ENCODE results near the gene SPRYD4.

The SPRYD4 gene

DNA sequence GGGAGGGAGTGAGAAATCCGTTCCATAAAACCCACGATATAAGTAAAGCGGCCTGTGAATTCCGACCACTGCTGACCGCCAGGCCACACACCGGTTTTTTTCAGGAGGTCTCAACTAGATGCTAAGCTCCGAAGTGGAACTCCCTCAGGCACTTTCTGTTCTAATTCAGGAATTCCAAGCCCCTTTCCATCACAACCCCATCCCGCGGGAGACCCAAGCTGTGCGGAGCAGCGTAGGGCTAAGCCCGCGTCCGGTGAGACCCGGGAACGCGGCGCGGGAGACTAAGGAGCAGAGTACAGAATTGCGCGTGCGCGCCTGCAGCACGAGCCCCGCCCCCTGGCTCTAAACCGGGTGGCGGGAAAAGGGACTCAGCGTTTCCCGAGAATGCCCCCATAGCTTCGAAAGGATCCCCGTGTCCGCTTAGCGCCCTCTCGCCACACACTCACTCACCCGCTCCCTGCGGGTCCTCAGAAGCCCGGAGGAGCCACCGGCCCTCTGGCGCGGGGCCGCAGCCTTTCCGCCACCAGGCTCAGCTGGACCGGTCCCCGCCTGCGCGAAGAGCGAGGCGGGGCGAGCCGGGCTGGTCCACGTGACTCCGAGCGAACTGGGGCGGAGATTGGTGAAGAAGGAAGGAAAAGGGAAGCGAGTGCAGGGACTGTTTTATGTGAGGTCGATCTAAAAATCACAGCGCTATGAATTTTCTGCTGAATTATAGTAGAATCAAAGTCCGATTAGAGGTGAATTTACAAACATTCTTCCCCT is 19.3 kb upstream of the SPRYD4 start, which contains the start of gene TIMELESS:
TIMELESS (minus strand) TSS at position 567 of the 762 bp plus-strand sequence. CDS start 15,256 bp downstream, outside the sequence.
- peak within 1 kb of the TSS; percentile 84 for H3K4me3 ChIP-seq (ENCODE audit: insufficient read depth, low read depth, low read length, poor library complexity, severe bottlenecking)
- no peaks in the 10 kb centered on the region for H3K4me1 ChIP-seq (ENCODE audit: control insufficient read depth, insufficient read depth, low read length, poor library complexity, severe bottlenecking)
- DNase-seq: peak; percentile 66 to 80 (median 78)
- no peaks in the 10 kb centered on the region for H3K9me3 ChIP-seq (ENCODE audit: control insufficient read depth, low read length)
- H3K27me3 ChIP-seq (replicated peaks; ENCODE audit: control insufficient read depth, insufficient read depth, low read length, poor library complexity, severe bottlenecking): no peaks in the 10 kb centered on the region
- H3K36me3 ChIP-seq (ENCODE audit: control insufficient read depth, insufficient read depth, low read length): no peaks in the 10 kb centered on the region
- H3K27ac ChIP-seq (ENCODE audit: insufficient read depth, low read length, poor library complexity, severe bottlenecking): peak within 1 kb of the TSS; percentile 58

DNA sequence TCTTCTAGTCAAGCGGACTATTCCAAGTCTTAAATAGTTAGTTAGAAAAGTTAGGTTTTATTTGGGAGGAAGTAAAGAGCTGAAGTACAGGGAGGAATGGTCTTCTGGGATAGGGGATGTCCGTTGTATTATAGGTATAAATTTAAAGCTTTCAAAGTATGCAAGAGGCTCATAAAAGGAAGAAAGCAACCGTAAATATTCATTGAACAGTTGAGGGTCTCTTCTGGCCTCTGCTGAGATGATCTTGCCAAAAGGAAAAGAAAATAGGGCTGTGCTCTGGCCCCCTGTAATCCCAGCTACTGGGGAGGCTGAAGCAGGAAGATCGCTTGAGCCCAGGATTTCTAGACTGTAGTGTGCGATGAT is 18.8 kb upstream of the SPRYD4 start:
- Histone ChIP-seq H3K36me3 (ENCODE audit: control insufficient read depth, insufficient read depth, low read length) (no peaks in the 10 kb centered on the region), H3K27me3 (replicated peaks; ENCODE audit: control insufficient read depth, insufficient read depth, low read length, poor library complexity, severe bottlenecking) (no peaks in the 10 kb centered on the region), H3K27ac (ENCODE audit: insufficient read depth, low read length, poor library complexity, severe bottlenecking) (peak overlapping the region; percentile 58), H3K9me3 (ENCODE audit: control insufficient read depth, low read length) (no peaks in the 10 kb centered on the region), H3K4me1 (ENCODE audit: control insufficient read depth, insufficient read depth, low read length, poor library complexity, severe bottlenecking) (no peaks in the 10 kb centered on the region), H3K4me3 (ENCODE audit: insufficient read depth, low read depth, low read length, poor library complexity, severe bottlenecking) (peak overlapping the region; percentile 84)
- no peak for DNase-seq

DNA sequence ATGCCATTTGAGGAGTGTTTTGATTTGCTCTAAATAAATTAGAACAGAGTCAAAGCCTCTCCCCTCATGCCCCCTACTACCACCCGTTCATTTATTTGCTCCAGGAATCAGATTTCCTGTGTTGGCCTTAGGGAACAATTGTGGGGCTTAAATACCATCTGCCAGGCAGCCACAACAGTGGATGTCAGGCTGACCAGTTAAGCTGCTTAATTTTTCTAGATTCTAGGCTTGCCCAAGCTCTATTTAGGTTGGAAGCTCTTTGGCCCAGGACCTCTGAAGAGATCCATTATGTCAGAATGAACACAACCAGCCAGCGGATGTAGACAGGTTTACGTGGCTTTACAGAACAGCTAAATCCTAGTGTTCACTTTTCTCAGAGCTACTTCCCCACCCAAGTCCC is 18.1 kb upstream of the SPRYD4 start:
- no peaks in the 10 kb centered on the region for H3K4me1 ChIP-seq (ENCODE audit: control insufficient read depth, insufficient read depth, low read length, poor library complexity, severe bottlenecking)
- no peaks in the 10 kb centered on the region for H3K36me3 ChIP-seq (ENCODE audit: control insufficient read depth, insufficient read depth, low read length)
- no peak overlapping the region for H3K4me3 ChIP-seq (ENCODE audit: insufficient read depth, low read depth, low read length, poor library complexity, severe bottlenecking)
- H3K9me3 ChIP-seq (ENCODE audit: control insufficient read depth, low read length): no peaks in the 10 kb centered on the region
- H3K27me3 ChIP-seq (replicated peaks; ENCODE audit: control insufficient read depth, insufficient read depth, low read length, poor library complexity, severe bottlenecking): no peaks in the 10 kb centered on the region
- no peak overlapping the region for H3K27ac ChIP-seq (ENCODE audit: insufficient read depth, low read length, poor library complexity, severe bottlenecking)
- DNase-seq: no peak

DNA sequence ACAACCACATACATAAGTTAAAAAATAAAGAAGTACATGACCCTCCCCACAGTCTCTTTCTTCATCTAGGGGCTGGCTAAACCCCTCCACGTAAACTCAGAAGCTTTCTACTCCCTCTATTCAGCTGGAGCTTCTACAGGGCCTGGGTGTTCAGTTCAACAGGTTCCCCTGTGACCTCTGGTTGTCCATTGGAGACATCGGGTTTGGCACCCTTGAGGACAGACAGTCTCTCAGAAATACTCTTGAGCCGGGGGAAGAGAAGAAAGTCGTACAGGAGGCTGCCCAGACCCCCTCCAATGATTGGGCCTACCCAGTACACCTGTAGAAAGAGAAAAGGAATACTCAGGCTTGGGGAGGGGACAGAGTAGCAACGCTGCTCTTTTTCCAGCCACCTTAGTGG is 17.2 kb upstream of the SPRYD4 start:
- no peak overlapping the region for H3K4me3 ChIP-seq (ENCODE audit: insufficient read depth, low read depth, low read length, poor library complexity, severe bottlenecking)
- H3K27me3 ChIP-seq (replicated peaks; ENCODE audit: control insufficient read depth, insufficient read depth, low read length, poor library complexity, severe bottlenecking): no peaks in the 10 kb centered on the region
- no peaks in the 10 kb centered on the region for H3K36me3 ChIP-seq (ENCODE audit: control insufficient read depth, insufficient read depth, low read length)
- no peak overlapping the region for H3K27ac ChIP-seq (ENCODE audit: insufficient read depth, low read length, poor library complexity, severe bottlenecking)
- no peaks in the 10 kb centered on the region for H3K9me3 ChIP-seq (ENCODE audit: control insufficient read depth, low read length)
- DNase-seq: no peak
- no peaks in the 10 kb centered on the region for H3K4me1 ChIP-seq (ENCODE audit: control insufficient read depth, insufficient read depth, low read length, poor library complexity, severe bottlenecking)

DNA sequence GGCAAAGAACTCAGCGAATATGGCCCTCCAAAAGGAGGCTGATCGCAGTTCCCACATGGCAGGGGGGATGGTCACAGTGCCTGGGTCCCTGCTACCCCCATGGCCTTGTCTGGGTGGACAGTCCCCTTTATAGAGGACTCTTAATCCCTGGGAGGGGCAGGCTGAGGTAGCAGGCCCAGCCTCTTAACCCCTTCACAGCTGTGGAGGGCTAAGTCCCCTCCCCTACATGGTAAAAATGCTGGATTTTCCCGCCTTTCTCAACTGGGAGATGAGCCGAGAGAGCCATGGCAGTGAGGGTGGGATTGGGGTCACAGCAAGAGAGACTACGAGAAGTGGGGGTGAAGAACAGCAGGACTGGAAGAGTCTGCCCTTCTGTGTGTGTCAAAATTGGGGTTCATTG is 13.8 kb upstream of the SPRYD4 start, which contains the start of gene MIP:
MIP (minus strand) TSS at position 101 of the 400 bp plus-strand sequence; CDS start at position 57, 44 bp downstream.
- no peaks in the 10 kb centered on the region for H3K27me3 ChIP-seq (replicated peaks; ENCODE audit: control insufficient read depth, insufficient read depth, low read length, poor library complexity, severe bottlenecking)
- H3K4me1 ChIP-seq (ENCODE audit: control insufficient read depth, insufficient read depth, low read length, poor library complexity, severe bottlenecking): no peaks in the 10 kb centered on the region
- no peak within 1 kb of the TSS for H3K27ac ChIP-seq (ENCODE audit: insufficient read depth, low read length, poor library complexity, severe bottlenecking)
- H3K4me3 ChIP-seq (ENCODE audit: insufficient read depth, low read depth, low read length, poor library complexity, severe bottlenecking): no peak within 1 kb of the TSS
- DNase-seq: no peak
- no peaks in the 10 kb centered on the region for H3K9me3 ChIP-seq (ENCODE audit: control insufficient read depth, low read length)
- H3K36me3 ChIP-seq (ENCODE audit: control insufficient read depth, insufficient read depth, low read length): no peaks in the 10 kb centered on the region

DNA sequence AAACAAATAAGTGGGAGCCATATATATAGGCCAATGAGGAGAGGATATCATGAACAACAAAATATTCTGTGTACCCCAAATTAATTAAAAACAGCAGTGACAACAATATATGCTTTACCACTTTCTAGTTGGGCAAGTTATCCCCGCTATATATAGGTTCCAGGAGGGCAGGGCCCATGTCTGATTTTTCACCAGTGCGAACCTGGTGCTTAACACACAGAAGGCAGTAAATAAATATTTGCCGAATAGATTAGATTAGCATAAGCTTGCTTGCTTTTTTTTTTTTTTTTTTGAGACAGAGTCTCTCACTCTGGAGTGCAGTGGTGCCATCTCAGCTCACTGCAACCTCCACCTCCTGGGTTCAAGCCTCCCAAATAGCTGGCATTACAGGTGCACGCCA is 10.6 kb upstream of the SPRYD4 start:
- Histone ChIP-seq H3K4me3 (ENCODE audit: insufficient read depth, low read depth, low read length, poor library complexity, severe bottlenecking) (no peak overlapping the region), H3K9me3 (ENCODE audit: control insufficient read depth, low read length) (no peaks in the 10 kb centered on the region), H3K27me3 (replicated peaks; ENCODE audit: control insufficient read depth, insufficient read depth, low read length, poor library complexity, severe bottlenecking) (no peaks in the 10 kb centered on the region), H3K27ac (ENCODE audit: insufficient read depth, low read length, poor library complexity, severe bottlenecking) (no peak overlapping the region), H3K36me3 (ENCODE audit: control insufficient read depth, insufficient read depth, low read length) (no peaks in the 10 kb centered on the region), H3K4me1 (ENCODE audit: control insufficient read depth, insufficient read depth, low read length, poor library complexity, severe bottlenecking) (no peaks in the 10 kb centered on the region)
- no peak for DNase-seq

DNA sequence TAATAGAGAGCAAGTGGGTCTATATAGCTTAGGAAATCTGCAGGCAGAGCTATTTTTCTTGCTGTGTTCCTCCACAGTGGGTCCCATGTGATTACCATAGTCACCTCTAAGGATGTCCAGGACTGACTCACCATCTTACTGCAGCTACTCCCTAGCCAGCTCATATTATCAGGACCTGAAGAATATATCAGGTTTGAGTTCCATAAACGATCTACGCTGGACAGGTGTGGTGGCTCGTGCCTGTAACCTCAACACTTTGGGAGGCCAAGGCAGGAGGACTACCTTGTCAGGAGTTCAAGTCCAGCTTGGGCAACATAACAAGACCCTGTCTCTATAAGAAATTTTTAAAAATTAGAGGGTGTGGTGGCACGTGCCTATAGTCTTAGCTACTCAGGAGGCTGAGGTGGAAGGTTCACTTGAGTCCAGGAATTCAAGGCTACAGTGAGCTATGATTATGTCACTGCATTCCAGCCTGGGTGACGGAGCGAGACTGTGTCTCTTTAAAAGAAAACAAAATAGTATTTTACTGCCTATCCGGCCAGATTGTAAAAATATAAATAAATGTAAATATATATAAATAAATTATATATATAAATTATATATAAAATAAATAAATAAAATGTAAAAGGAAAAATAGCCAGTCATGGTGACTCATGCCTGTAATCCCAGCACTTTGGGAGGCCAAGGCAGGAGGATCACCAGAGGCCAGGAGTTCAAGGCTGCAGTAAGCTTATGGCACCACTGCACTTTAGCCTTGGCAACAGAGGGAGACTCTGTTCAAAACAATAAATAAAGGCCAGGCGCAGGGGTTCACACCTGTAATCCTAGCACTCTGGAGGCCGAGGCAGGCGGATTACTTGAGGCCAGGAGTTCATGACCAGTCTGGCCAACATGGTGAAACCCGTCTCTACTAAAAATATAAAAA is 6.9 kb upstream of the SPRYD4 start:
- H3K9me3 ChIP-seq (ENCODE audit: control insufficient read depth, low read length): no peaks in the 10 kb centered on the region
- H3K27ac ChIP-seq (ENCODE audit: insufficient read depth, low read length, poor library complexity, severe bottlenecking): no peak overlapping the region
- H3K4me3 ChIP-seq (ENCODE audit: insufficient read depth, low read depth, low read length, poor library complexity, severe bottlenecking): no peak overlapping the region
- H3K36me3 ChIP-seq (ENCODE audit: control insufficient read depth, insufficient read depth, low read length): no peaks in the 10 kb centered on the region
- no peaks in the 10 kb centered on the region for H3K4me1 ChIP-seq (ENCODE audit: control insufficient read depth, insufficient read depth, low read length, poor library complexity, severe bottlenecking)
- no peak for DNase-seq
- H3K27me3 ChIP-seq (replicated peaks; ENCODE audit: control insufficient read depth, insufficient read depth, low read length, poor library complexity, severe bottlenecking): no peaks in the 10 kb centered on the region

DNA sequence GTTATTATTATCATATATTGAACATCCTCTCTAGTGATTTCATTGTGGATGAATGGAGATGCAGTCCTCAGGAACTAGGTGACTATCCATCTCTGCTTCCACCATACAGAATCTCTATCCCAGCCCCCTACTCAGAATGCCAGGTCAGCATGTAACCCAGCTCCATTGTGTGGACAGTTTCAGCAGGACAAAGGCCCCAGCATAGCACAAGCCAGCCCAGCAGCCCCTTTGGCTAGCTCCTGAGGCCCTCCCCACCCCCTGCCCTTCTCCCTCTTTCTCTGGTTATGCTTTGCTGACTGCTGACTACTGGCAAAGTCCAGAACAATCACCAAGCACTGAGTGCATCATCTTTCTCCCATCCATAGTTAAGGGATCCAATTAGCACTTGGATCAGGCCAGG is 5.8 kb upstream of the SPRYD4 start:
- H3K9me3 ChIP-seq (ENCODE audit: control insufficient read depth, low read length): no peaks in the 10 kb centered on the region
- no peak for DNase-seq
- H3K27me3 ChIP-seq (replicated peaks; ENCODE audit: control insufficient read depth, insufficient read depth, low read length, poor library complexity, severe bottlenecking): no peaks in the 10 kb centered on the region
- no peaks in the 10 kb centered on the region for H3K4me1 ChIP-seq (ENCODE audit: control insufficient read depth, insufficient read depth, low read length, poor library complexity, severe bottlenecking)
- H3K4me3 ChIP-seq (ENCODE audit: insufficient read depth, low read depth, low read length, poor library complexity, severe bottlenecking): no peak overlapping the region
- no peaks in the 10 kb centered on the region for H3K36me3 ChIP-seq (ENCODE audit: control insufficient read depth, insufficient read depth, low read length)
- H3K27ac ChIP-seq (ENCODE audit: insufficient read depth, low read length, poor library complexity, severe bottlenecking): no peak overlapping the region

DNA sequence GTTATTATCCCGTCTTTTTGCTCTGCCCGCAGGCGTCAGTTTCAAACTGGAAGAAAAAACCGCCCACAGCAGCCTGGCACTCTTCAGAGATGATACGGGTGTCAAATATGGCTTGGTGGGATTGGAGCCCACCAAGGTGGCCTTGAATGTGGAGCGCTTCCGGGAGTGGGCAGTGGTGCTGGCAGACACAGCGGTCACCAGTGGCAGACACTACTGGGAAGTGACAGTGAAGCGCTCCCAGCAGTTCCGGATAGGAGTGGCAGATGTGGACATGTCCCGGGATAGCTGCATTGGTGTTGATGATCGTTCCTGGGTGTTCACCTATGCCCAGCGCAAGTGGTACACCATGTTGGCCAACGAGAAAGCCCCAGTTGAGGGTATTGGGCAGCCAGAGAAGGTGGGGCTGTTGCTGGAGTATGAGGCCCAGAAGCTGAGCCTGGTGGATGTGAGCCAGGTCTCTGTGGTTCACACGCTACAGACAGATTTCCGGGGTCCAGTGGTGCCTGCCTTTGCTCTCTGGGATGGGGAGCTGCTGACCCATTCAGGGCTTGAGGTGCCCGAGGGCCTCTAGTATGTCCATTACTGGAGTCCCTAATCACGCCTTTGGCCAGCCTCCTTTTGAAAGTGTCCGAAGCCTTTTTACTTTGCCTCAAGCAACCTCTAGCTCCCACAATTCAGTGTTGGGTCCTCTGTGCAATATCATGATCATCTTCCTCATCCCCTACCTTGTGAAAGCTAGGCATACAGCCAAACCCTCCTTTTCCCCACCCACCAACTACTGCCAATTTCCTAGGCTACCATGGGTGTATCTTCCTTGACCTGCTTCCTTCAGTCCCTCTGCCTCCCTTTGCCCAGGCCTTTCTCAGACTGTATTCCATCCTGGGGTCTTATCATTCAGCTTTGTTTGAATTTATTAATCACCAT is 891 bp downstream of the SPRYD4 start:
- Histone ChIP-seq H3K4me1 (ENCODE audit: control insufficient read depth, insufficient read depth, low read length, poor library complexity, severe bottlenecking) (peaks cover 10% of the 10 kb centered on the region), H3K27me3 (replicated peaks; ENCODE audit: control insufficient read depth, insufficient read depth, low read length, poor library complexity, severe bottlenecking) (no peaks in the 10 kb centered on the region), H3K36me3 (ENCODE audit: control insufficient read depth, insufficient read depth, low read length) (no peaks in the 10 kb centered on the region), H3K9me3 (ENCODE audit: control insufficient read depth, low read length) (no peaks in the 10 kb centered on the region), H3K27ac (ENCODE audit: insufficient read depth, low read length, poor library complexity, severe bottlenecking) (peak overlapping the region; percentile 80), H3K4me3 (ENCODE audit: insufficient read depth, low read depth, low read length, poor library complexity, severe bottlenecking) (peak overlapping the region; percentile 77)
- DNase-seq: no peak

All from effector memory CD4-positive, alpha-beta T cell (primary cell).